Measurements from ENCODE around the gene OR13A1.
A peak's percentile ranks its signal among the peaks of the same experiment; 100 is the strongest.
"Not testable (repeated sequence)": the region's sequence is repeated elsewhere in the genome, so short reads cannot be mapped to it uniquely, and the experiment has no call there.

The OR13A1 gene

GRCh38 chr10:45315508-45315907 lies at the start of gene OR13A1:
Gene OR13A1 (minus strand): TSS chr10:45315608. CDS start chr10:45304422, 11,186 bp downstream.
- no peak for DNase-seq

GRCh38 chr10:45361983-45362799 lies 46.8 kb upstream of the OR13A1 start:
- peak; percentile 28 for DNase-seq

- DNase-seq: not testable (repeated sequence)
These were observed 43.6 kb upstream of the OR13A1 start for GRCh38 chr10:45358961-45359360.

GRCh38 chr10:45355494-45355893 lies 40.1 kb upstream of the OR13A1 start:
- no peak for DNase-seq

- DNase-seq: no peak
These were observed 38.9 kb upstream of the OR13A1 start for GRCh38 chr10:45354261-45354660.

- DNase-seq: no peak
These were observed 37.8 kb upstream of the OR13A1 start for GRCh38 chr10:45353186-45353585.

GRCh38 chr10:45348196-45348765 lies 32.9 kb upstream of the OR13A1 start:
- DNase-seq: not testable (repeated sequence)

- not testable (repeated sequence) for DNase-seq
These were observed 32.1 kb upstream of the OR13A1 start for GRCh38 chr10:45347464-45347863.

GRCh38 chr10:45346652-45347335 lies 31.4 kb upstream of the OR13A1 start:
- not testable (repeated sequence) for DNase-seq

GRCh38 chr10:45340420-45340819 lies 25.0 kb upstream of the OR13A1 start:
- DNase-seq: not testable (repeated sequence)

GRCh38 chr10:45339894-45340293 lies 24.5 kb upstream of the OR13A1 start:
- no peak for DNase-seq

- not testable (repeated sequence) for DNase-seq
These were observed 16.4 kb upstream of the OR13A1 start for GRCh38 chr10:45331824-45332223.

GRCh38 chr10:45326864-45327263 lies 11.5 kb upstream of the OR13A1 start:
- not testable (repeated sequence) for DNase-seq

GRCh38 chr10:45325116-45325515 lies 9.7 kb upstream of the OR13A1 start:
- no peak for DNase-seq

GRCh38 chr10:45319702-45320101 lies 4.3 kb upstream of the OR13A1 start:
- no peak for DNase-seq

GRCh38 chr10:45313264-45313873 lies 2.0 kb downstream of the OR13A1 start:
- DNase-seq: no peak

GRCh38 chr10:45308707-45309106 lies 6.7 kb downstream of the OR13A1 start:
- no peak for DNase-seq

- no peak for DNase-seq
These were observed 12.8 kb downstream of the OR13A1 start for GRCh38 chr10:45302573-45302972.

GRCh38 chr10:45298341-45298955 lies 17.0 kb downstream of the OR13A1 start:
- not testable (repeated sequence) for DNase-seq

- no peak for DNase-seq
These were observed 20.7 kb downstream of the OR13A1 start for GRCh38 chr10:45294681-45295080.

- no peak for DNase-seq
These were observed 28.4 kb downstream of the OR13A1 start for GRCh38 chr10:45286980-45287379.

- DNase-seq: no peak
These were observed 33.3 kb downstream of the OR13A1 start for GRCh38 chr10:45282061-45282460.

All from CD4-positive, alpha-beta T cell treated with Interleukin-10 for 1 hour (primary cell).